Dendritic cell treated with granulocyte-macrophage colony-stimulating factor and Interleukin-4, amounts not matched to agents 40 ng/mL and 50 ng/mL, for 4 days (primary cell): Measurements from ENCODE around the gene HDAC5.
"Not testable (repeated sequence)": the region's sequence is repeated elsewhere in the genome, so short reads cannot be mapped to it uniquely, and the experiment has no call there.

Source experiments
- H3K27ac Mint-ChIP-seq: one replicate; pipeline ENCODE4 v1.8.0; 2022; ENCODE audit warnings: mild to moderate bottlenecking, mixed read lengths
- H3K27me3 Mint-ChIP-seq: one replicate; pipeline ENCODE4 v1.8.0; 2022; ENCODE audit warnings: mild to moderate bottlenecking, mixed read lengths
- H3K36me3 Mint-ChIP-seq: one replicate; pipeline ENCODE4 v1.8.0; 2022; ENCODE audit warnings: low read depth, mixed read lengths
- H3K4me1 Mint-ChIP-seq: one replicate; pipeline ENCODE4 v1.8.0; 2022; ENCODE audit warnings: low read depth, mixed read lengths
- H3K4me3 Mint-ChIP-seq: one replicate; pipeline ENCODE4 v1.8.0; 2022; ENCODE audit warnings: mild to moderate bottlenecking, moderate library complexity, mixed read lengths
- H3K9me3 Mint-ChIP-seq: one replicate; pipeline ENCODE4 v1.8.0; 2022; ENCODE audit warnings: mixed read lengths
- intact Hi-C: fragments of 100-400 bp; cut with micrococcal nuclease; formaldehyde crosslinking; loops from one replicate; pipeline ENCODE4 v1.15.0; 2022

Gene HDAC5

GRCh38 chr17:44123356-44124117, at the start of gene HDAC5:
Gene HDAC5 (minus strand): TSS chr17:44123641. CDS start chr17:44117515, 6,126 bp downstream.
- H3K27me3 Mint-ChIP-seq, result no peaks in the 10 kb centered on the region
- peak within 1 kb of the TSS; percentile 96 for H3K27ac Mint-ChIP-seq
- intact Hi-C loops, result loop anchor here (1.0 to 2.0 kb wide), 3 partner anchors 17 to 63 kb away; partner anchors contain the start of genes HROB and TMUB2
- peaks cover 26% of the 10 kb centered on the region for H3K36me3 Mint-ChIP-seq
- H3K4me1 Mint-ChIP-seq, result peaks cover 41% of the 10 kb centered on the region
- H3K4me3 Mint-ChIP-seq, result peak within 1 kb of the TSS; percentile 90
- H3K9me3 Mint-ChIP-seq, result no peaks in the 10 kb centered on the region

GRCh38 chr17:44171931-44172455, 48.6 kb upstream of the HDAC5 start:
- Mint-ChIP-seq H3K27ac (no peak overlapping the region), H3K27me3 (peaks cover 5% of the 10 kb centered on the region), H3K4me3 (no peak overlapping the region), H3K4me1 (peaks cover 8% of the 10 kb centered on the region), H3K9me3 (no peaks in the 10 kb centered on the region), H3K36me3 (peaks cover 24% of the 10 kb centered on the region)
- intact Hi-C loops, result no loop called here

GRCh38 chr17:44170499-44171201, 47.2 kb upstream of the HDAC5 start, which contains the start of gene ASB16:
Gene ASB16 (plus strand): TSS chr17:44170704. CDS start chr17:44170790, 86 bp downstream.
- H3K4me3 Mint-ChIP-seq, result no peak within 1 kb of the TSS
- peaks cover 8% of the 10 kb centered on the region for H3K4me1 Mint-ChIP-seq
- H3K36me3 Mint-ChIP-seq, result peaks cover 11% of the 10 kb centered on the region
- H3K9me3 Mint-ChIP-seq, result no peaks in the 10 kb centered on the region
- H3K27ac Mint-ChIP-seq, result no peak within 1 kb of the TSS
- intact Hi-C loops, result no loop called here
- peaks cover 5% of the 10 kb centered on the region for H3K27me3 Mint-ChIP-seq

- H3K9me3 Mint-ChIP-seq, result no peaks in the 10 kb centered on the region
Observed at GRCh38 chr17:44170135-44170498, 46.7 kb upstream of the HDAC5 start.

GRCh38 chr17:44167181-44167861, 43.9 kb upstream of the HDAC5 start:
- intact Hi-C loops, result loop anchor here (10.0 kb wide), 1 partner anchor 223 kb away; the partner anchor contains the start of gene PPY
- Mint-ChIP-seq H3K4me3 (no peak overlapping the region), H3K4me1 (peaks cover 8% of the 10 kb centered on the region), H3K27ac (peak overlapping the region; percentile 21), H3K9me3 (no peaks in the 10 kb centered on the region), H3K27me3 (peaks cover 5% of the 10 kb centered on the region), H3K36me3 (no peaks in the 10 kb centered on the region)

More at GRCh38 chr17:44170135-44170498, 46.7 kb upstream of the HDAC5 start:
- peaks cover 8% of the 10 kb centered on the region for H3K4me1 Mint-ChIP-seq
- H3K27ac Mint-ChIP-seq, result no peak overlapping the region
- intact Hi-C loops, result no loop called here
- peaks cover 7% of the 10 kb centered on the region for H3K36me3 Mint-ChIP-seq
- H3K27me3 Mint-ChIP-seq, result peaks cover 5% of the 10 kb centered on the region
- H3K4me3 Mint-ChIP-seq, result no peak overlapping the region

GRCh38 chr17:44164476-44164875, 41.0 kb upstream of the HDAC5 start:
- Mint-ChIP-seq H3K9me3 (no peaks in the 10 kb centered on the region), H3K4me3 (no peak overlapping the region), H3K27me3 (peaks cover 2% of the 10 kb centered on the region), H3K27ac (no peak overlapping the region), H3K4me1 (peaks cover 8% of the 10 kb centered on the region), H3K36me3 (no peaks in the 10 kb centered on the region)
- intact Hi-C loops, result loop anchor here (10.0 kb wide), 1 partner anchor 220 kb away; the partner anchor contains the start of gene PPY

GRCh38 chr17:44159519-44160210, 36.2 kb upstream of the HDAC5 start:
- Mint-ChIP-seq H3K27me3 (no peaks in the 10 kb centered on the region), H3K4me1 (peaks cover 4% of the 10 kb centered on the region), H3K36me3 (no peaks in the 10 kb centered on the region), H3K27ac (peak overlapping the region; percentile 64), H3K9me3 (no peaks in the 10 kb centered on the region), H3K4me3 (no peak overlapping the region)
- intact Hi-C loops, result loop anchor here (10.0 kb wide), 1 partner anchor 215 kb away; the partner anchor contains the start of gene PPY

GRCh38 chr17:44155488-44155887, 32.0 kb upstream of the HDAC5 start:
- Mint-ChIP-seq H3K27me3 (no peaks in the 10 kb centered on the region), H3K36me3 (no peaks in the 10 kb centered on the region), H3K4me3 (no peak overlapping the region), H3K27ac (no peak overlapping the region), H3K4me1 (peaks cover 13% of the 10 kb centered on the region), H3K9me3 (no peaks in the 10 kb centered on the region)
- intact Hi-C loops, result no loop called here

GRCh38 chr17:44152875-44153274, 29.4 kb upstream of the HDAC5 start:
- intact Hi-C loops, result no loop called here
- peaks cover 27% of the 10 kb centered on the region for H3K4me1 Mint-ChIP-seq
- H3K27me3 Mint-ChIP-seq, result no peaks in the 10 kb centered on the region
- no peaks in the 10 kb centered on the region for H3K36me3 Mint-ChIP-seq
- H3K9me3 Mint-ChIP-seq, result no peaks in the 10 kb centered on the region
- no peak overlapping the region for H3K4me3 Mint-ChIP-seq
- peak overlapping the region; percentile 47 for H3K27ac Mint-ChIP-seq

- H3K9me3 Mint-ChIP-seq, result no peaks in the 10 kb centered on the region
- H3K4me3 Mint-ChIP-seq, result no peak overlapping the region
- intact Hi-C loops, result no loop called here
- no peaks in the 10 kb centered on the region for H3K36me3 Mint-ChIP-seq
- H3K4me1 Mint-ChIP-seq, result peaks cover 37% of the 10 kb centered on the region
- H3K27ac Mint-ChIP-seq, result peak overlapping the region; percentile 8
- H3K27me3 Mint-ChIP-seq, result no peaks in the 10 kb centered on the region
Observed at GRCh38 chr17:44149750-44150329, 26.4 kb upstream of the HDAC5 start.

GRCh38 chr17:44149066-44149465, 25.6 kb upstream of the HDAC5 start:
- H3K36me3 Mint-ChIP-seq, intact Hi-C loops, H3K9me3 Mint-ChIP-seq, H3K27me3 Mint-ChIP-seq, H3K27ac Mint-ChIP-seq, H3K4me3 Mint-ChIP-seq: not testable (repeated sequence)
- H3K4me1 Mint-ChIP-seq, result peaks cover 37% of the 10 kb centered on the region

- H3K4me3 Mint-ChIP-seq, result no peak overlapping the region
- H3K4me1 Mint-ChIP-seq, result peaks cover 37% of the 10 kb centered on the region
- H3K27me3 Mint-ChIP-seq, result no peaks in the 10 kb centered on the region
- intact Hi-C loops, result no loop called here
- H3K27ac Mint-ChIP-seq, result no peak overlapping the region
- no peaks in the 10 kb centered on the region for H3K36me3 Mint-ChIP-seq
- H3K9me3 Mint-ChIP-seq, result no peaks in the 10 kb centered on the region
Observed at GRCh38 chr17:44147812-44148211, 24.4 kb upstream of the HDAC5 start.
